Mucosa of gallbladder (tissue), 1 donor: Measurements from ENCODE around the gene NABP1. TPM values are rescaled to one million over a fixed set of nuclear protein-coding genes. Genes with fewer than 3 reads are reported as not detected.

Experiments used
- DNase-seq: peaks from one replicate; pipeline ENCODE4 v3.0.0-alpha.2; 2020; ENCODE audit warnings: low spot score
- total RNA-seq: library from RNA; stranded (reverse); gene quantifications from one replicate; pipeline ENCODE4 v1.2.1, GENCODE V29; 2021
- donor health status: DM: no; HTN: no; CAD: no.

NABP1 gene
- total RNA-seq, 1 donor from 2014 or later = 17.4 TPM

DNA sequence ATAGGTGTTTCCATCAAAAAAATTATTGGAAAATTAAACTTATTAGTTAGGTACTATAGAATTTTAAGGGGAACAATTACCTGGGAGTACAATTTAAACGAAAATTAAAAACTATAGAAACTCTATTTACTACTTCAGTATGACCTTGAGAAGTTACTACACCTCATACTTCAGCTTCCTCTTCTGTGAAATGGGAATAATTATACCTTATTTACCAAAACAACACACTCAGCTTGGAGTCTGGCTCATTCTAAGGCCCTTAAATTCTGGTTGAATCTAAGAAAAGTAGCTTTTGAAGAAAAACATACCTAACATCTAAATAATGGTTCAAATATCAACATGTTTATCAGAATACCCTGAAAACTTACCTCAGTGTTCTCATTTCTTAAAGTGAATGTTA is 2.7 kb downstream of the NABP1 start:
- no peak for DNase-seq

DNA sequence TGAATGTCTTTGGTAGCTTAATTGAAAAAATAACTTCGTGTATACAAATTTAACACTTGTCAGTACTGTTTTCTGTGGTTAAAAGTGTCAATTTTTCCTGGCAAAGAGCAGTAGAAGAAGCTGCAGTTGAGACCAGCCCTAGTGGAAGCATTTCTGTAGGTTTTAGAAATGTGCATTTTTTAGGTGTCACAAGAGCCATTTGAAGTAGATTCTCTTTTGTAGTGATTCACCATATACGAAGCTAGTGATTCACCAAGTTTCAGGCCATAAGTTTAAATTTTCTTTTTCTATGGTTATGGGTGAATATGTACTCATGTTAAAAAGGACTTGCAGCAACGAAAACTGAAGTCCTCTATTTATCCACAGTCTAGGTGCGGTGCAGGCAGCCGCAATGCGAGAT is 4.2 kb downstream of the NABP1 start:
- DNase-seq = no peak

DNA sequence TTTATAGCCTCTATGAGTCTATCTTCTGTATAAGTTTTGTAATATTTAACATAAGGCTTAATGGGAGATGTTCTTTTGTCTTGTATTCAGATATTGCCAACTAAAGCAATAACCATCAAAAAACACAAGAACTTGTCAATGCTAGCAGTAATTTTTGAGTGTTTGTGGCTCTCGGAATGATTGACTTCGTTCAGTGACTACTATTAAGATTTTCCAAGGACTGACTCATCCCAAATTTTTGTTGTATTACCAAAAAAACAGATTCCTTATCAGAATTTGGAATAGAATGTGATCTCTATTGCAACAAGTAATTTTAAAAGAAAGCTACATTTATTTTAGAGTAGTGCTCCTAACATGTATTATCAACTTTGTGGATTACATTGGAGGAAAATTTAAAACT is 8.1 kb downstream of the NABP1 start:
- DNase-seq = no peak

DNA sequence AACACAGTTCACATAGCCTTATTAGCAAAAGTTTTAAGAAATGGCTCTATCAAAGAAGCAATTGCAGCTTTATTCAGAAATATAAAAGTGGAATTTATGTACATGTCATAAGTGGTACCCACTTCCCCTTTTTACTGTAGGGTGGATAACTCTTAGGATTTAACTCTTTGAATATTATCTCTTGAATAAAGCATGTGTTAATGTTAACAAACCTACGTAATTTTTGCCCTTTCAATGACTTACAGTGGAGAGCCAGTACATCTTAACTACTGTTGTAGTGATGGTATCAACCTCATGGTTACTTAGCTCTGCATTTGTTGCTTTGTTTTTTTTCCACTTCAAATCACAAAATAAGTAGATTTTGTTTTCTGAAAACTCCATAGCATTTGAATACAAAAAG is 8.8 kb downstream of the NABP1 start:
- DNase-seq = no peak

DNA sequence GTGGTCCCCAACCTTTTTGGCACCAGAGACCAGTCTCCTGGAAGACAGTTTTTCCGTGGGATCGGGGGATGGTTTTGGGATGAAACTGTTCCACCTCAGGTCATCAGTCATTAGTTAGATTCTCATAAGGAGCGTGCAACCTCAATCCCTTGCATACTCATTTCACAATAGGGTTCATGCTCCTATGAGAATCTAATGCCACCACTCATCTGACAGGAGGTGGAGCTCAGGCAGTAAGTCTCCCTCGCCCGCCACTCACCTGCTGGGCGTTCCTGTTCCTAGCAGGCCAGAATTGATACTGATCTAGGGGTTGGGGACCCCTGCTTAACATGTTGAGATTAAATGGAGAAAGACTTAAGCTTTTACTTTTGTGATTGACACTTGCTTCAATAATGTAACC is 9.9 kb downstream of the NABP1 start:
- no peak for DNase-seq

DNA sequence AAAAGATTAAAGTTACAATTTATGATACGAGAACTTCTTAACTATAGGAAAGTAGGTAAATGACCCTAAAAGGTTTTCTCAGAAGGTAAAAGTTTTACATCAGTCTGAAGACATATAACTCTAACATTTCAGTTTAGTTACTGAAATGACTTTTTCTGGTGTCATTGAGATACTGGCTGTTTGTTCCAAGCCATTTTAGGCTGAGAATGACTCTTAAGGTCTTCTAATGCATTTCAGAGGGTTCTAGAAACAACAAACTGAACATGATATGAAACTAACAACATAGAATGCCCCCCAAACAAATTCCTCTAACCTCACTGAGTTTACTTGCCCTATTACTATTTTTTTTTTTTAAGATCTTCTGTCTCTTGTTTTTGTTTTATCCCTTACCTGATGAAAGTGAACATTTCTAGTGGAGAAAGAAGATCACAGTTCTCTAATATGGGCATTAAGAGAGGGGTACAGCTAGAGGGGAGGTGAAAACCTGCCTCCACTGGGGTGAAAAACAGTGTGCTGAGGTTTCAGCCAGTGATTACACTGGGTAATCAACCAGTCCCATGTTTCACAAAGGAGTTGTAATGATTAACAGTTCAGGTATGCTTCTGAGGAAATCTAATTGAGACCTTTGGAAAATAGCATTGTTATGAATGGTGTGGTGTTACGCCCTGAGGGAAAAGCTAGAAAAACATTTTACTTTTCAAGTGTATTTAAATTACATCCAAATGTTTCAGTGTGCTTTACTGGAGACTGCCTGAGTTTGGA is 11.2 kb downstream of the NABP1 start:
- no peak for DNase-seq

DNA sequence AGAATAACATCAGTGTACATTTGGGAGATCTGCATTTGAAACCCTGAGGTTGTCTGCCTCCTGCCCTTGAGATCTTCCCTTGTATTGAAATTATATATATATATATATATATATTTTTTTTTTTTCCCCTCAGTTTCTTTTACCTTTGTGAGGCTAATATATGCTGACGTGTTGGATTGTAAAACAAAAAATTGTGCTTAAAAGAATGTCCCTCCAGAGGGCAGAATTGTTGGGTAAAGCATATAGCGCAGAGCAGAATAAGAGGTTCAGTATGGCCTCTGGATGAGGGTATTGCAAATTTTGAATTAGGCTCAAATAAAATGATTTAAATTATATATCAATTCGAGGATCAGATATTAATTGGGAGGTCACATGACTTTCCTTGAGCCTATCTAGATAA is 12.4 kb downstream of the NABP1 start:
- no peak for DNase-seq

DNA sequence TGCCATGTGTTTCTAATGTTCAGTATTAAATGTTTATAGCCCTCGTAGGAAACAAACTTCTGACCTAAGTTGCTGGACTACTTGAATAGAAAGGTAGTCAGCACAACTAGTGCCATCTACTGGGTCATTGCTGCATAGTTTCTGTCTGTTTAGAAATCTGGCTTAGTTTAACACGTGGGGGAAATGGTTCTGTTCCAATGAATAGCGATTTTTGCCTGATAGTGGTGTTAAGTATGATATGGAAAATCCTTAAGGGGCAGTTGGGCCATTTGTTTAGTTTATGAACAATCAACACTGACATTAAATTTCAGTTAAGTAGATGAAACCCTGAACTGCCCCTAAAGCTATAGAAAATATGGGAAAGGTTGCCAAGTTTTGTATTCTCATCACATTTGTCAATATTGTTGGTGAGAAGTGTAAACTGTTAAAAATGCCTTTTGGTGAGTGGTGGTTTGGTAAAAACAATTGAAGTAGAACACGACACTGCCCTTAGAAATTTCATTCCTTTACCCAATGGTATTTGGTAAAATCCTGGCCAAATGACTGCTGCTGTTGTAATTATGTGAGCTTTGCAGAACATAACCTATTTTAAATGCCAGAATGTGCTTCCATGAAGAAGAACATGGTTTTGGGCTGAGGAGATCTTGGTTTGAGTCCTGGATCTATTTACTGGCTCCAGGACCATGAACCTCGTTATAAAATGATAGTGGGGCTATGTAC is 13.2 kb downstream of the NABP1 start:
- DNase-seq = peak; percentile 70

DNA sequence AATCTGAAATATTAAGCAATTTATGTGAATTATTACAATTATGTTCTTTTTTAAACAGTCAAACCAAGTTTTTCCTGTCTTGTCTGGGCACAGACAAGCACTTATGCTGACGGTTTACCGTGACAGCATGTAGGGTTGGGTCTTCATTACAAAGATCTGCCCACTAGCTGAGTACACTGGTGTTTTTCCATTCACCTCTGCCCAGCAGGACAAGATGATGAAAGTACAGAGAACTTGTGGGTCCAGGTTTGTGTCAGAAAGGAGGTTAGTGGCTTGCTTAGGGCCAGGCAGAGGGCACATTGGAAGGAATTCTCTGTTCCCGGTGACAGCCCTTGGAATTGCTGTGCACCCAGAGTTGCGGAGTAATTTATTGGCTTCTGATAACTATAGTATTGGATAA is 14.0 kb downstream of the NABP1 start:
- DNase-seq = no peak

DNA sequence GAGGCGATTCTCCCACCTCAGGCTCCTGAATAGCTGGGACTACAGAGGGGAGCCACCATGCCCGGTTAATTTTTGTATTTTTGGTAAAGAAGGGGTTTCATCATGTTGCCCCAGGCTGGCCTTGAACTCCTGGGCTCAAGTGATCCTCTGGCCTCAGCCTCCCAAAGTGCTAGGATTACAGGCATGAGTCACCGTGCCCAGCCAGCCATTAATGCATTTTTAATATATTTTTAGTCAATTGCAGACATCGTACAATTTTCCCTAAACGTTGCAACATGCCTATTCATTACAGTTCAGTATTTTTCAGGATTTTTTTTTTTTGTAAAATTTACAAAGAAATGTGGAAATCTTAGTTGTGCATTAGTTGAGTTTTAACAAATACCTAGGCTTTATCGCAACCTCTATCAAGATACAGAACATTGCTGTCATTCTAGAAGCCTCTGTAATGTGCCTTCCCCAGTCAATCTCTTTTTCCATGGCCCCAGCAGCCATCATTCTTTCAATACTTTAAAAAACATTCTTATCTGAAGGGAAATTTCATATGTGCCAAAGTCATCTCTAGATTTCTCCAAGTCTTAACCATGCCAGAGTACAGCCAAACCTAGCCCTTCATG is 14.7 kb downstream of the NABP1 start:
- DNase-seq = no peak

DNA sequence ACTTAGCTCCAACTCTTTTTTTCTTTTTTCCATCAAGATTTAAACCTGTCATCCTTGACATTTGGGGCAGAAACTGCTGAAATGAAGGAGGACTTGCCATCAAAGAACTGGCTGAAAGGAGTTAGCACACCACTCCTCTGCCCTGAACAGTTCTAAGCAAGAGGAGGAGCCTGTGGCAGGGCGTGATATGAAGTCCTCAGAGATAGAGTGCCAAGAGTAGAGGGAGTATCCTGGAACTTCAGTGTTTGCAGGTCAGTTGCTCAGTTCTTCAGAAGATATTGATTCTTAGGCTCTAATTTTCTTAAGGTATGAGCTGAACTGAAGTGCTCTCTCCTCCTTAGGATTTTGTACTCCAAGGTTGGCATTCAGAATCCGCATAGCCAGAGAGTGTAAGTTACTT is 15.2 kb downstream of the NABP1 start:
- DNase-seq = peak; percentile 42

DNA sequence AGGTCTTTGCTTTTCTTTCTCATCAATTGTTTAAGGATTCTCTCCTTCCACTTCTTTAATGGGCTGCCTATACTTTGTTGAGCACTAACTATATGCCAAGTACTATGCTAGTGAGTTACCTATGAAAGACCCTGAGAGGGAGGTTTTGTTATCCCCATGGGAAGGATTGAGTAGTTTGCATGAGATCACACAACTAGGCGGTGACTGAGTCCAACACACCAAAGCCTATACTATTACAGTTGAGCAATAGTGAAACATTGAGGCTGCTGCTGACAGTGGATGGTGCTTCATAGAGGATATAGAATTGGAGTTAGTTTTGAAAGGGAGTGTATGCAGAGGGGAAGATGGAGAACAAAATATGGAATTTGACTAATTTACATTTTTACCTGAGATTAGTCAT is 15.8 kb downstream of the NABP1 start:
- no peak for DNase-seq

DNA sequence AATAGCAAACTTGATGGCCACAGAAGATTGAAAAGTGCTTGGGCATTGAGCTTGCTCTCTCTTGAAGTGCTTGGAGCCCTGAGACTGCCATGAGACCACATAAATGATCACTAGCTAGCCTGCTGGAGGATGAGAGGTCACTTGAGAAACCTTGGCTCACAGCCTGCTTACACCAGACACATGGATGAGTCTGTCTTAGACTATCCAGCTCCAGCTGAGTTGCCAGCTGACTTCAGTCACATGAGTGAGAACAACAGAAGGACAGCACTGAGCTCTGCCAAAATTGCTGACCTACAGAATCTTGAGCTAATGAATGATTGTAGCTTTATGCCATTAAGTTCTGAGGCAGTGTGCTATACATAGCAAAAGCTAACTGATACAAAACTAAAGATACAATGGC is 18.1 kb downstream of the NABP1 start:
- DNase-seq = peak; percentile 67

DNA sequence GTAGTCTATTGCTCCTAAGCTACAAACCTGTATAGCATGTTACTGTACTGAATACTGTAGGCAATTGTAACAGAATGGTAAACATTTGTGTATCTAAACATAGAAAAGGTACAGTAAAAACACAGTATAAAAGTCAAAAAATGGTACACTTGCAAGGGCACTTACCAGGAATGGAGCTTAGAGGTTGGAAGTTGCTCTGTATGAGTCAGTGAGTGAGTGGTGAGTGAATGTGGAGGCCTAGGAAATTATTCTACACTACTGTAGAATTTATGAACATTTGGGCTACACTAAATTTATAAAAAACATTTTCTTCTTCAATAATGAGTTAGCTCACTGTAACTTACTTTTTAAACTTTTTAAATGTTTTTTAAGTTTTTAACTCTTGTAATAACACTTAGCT is 19.0 kb downstream of the NABP1 start:
- no peak for DNase-seq

DNA sequence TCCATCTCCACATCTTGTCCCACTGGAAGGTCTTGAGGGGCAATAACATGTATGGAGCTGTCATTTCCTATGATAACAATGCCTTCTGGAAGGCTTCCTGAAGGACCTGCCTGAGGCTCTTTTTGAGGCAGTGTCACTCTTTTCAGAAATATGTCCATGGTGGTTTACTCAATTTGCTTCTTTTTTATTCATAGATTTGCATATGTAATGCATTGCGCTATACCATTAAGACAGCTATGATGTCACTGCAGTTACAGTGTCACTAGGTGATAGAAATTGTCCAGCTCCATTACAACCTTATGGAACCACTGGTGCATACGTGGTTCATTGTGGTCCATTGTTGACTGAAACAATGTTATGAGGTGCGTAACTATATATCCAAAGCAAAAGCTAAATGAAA is 19.9 kb downstream of the NABP1 start:
- DNase-seq = no peak

DNA sequence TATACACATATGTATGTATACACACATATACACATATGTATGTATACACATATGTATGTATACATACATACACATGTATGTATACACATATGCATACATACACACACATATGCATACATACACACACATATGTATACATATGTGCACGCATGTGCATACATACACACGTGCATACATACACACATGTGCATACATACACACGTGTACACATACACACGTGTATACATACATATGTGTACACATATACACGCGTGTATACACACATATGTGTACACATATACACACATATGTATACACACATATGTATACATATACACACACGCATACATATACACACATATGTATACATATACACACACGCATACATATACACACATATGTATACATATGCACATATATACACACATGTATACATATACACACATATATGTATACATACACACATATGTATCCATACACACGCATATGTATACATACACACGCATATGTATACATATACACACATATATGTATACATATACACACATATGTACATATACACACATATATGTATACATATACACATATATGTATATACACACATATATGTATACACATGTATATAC is 21.5 kb downstream of the NABP1 start:
- no peak for DNase-seq

DNA sequence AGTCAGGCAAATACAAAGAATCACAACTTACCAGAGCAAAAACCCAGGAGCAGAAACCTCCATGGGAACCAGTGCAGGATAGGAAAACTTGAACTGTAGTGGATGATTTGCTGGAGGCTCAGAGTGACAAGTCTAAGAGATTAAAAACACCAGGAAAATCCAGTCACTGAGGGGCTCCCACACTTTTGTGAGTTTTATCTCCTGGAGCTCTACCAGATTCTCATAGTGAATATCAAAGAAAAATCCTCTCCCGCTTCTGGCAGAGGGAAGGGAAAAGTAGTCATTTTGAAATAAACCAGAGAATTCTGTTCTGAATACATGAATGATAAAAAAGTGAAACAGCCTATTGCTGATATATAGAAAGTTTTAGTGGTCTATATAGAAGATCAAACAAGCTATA is 23.1 kb downstream of the NABP1 start:
- DNase-seq = no peak

DNA sequence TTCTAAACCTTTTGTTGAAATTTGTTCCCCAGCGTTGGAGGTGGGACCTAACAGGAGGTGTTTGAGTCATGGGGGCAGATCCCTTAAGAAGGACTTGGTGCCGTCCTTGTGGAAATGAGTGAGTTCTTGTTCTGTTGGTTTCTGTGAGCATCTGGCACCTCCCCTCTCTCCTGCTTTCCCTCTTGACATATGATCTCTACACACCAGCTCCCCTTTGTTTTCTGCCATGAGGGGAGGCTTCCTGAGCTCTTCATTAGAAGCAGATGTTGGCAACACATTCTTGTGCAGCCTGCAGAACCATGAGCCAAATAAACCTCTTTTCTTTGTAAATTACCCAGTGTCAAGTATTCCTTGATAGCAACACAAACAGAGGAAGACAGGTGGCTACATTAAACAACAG is 23.8 kb downstream of the NABP1 start:
- DNase-seq = no peak

DNA sequence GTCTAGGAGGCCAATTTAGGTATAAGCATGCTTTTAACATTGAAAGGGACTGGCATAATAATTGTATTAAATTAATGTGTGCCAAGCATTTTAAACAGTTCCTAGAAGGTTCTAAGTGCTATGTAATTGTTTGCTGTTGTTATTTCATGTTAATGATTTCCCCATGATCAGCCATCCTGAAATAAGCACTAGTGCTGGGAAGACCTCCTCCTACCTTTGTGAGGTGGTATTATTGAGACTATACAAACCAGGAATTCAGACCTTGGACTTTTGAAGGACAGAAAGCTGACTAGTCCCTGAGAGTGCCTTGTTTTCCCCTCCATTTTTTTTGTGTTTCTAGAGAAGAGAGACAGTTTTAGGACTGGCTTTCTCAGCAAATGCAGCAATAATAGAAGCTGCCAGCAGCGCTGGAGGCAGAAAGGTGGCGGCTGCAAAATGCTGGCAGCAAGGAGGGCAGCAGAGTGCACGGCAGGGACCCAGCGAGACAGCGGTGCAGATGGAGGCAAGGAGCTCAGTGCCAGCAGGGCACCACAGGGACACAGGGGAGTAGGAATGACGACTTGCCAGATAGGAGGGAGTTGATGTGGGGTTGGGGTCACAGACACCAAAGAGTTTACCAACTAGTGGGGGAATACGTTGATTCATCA is 25.3 kb downstream of the NABP1 start:
- DNase-seq = no peak

DNA sequence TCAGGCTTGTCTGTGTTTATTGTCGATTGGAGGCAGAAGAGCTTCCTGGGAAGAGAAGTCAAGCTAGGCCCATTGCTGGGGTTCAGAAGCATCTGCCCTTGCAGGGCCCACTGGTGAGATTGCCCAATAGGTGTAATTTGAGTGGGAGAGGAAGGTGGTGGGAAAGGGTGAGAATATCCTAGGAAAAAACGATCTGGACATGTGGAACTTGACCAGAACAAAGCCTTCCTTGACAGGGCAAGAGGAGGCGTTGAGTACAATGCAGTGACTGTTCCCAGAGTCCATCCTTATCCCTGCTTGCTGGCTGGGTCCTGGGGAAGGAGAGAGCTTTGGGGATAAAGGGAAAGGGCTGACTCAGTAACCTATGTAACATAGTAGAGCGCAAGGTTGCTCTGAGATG is 27.1 kb downstream of the NABP1 start:
- no peak for DNase-seq

DNA sequence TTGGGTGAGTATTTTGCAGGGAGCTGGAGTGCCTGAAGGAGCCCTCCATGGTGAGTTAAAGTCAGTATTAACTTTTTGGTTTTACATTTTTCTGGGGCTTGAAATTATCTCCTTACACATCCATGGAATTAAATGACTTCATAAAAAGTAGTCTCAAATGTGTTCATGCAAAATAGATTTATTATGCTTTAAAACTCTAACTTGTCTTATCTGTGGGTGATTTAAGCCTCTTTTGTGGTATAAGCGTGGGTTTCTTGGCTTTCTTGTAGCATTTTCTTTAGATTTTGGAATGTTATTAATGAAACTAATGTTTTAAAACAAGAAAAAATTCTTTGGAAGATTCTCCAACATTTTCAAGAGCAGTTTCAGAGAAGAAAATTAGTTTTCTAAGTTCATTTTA is 27.8 kb downstream of the NABP1 start:
- DNase-seq = no peak

DNA sequence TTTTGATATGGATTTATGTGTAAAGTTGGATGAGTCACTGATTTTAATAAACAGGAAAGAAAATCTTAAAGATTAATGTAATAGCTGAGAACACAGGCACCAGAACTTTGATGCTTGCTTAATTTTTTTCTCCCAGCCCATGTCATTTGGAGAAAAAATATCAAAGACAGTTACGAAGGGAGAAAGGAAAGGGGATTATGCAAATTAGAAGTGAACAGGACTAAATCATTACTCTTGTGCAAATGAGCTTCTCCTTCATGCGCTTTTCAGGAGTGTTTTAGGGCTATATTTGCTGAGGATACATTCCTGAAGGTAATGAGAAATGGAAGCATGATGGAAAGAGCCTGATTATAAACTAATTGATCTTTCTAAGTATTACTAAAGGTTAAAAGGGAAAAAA is 28.9 kb downstream of the NABP1 start:
- DNase-seq = no peak
